Muscle layer of duodenum (tissue), 2 donors: ENCODE data around the gene EPHB2.

Experiments used
- H3K27ac ChIP-seq: one replicate; pipeline ENCODE4 v1.7.0; 2013; ENCODE audit warnings: mild to moderate bottlenecking, low read length
- H3K27me3 ChIP-seq: one replicate; pipeline ENCODE4 v1.7.0; 2013; ENCODE audit warnings: low read depth, mild to moderate bottlenecking, control low read depth, low read length
- H3K36me3 ChIP-seq, 2 donors: one replicate each; pipeline ENCODE4 v1.7.0; 2013; ENCODE audit warnings: low read length in 2 of 2, control low read depth in 1 of 2, mild to moderate bottlenecking in 1 of 2; ENCODE audit not compliant: insufficient read depth in 2 of 2, control insufficient read depth in 1 of 2
- H3K4me1 ChIP-seq, 2 donors: one replicate each; pipeline ENCODE4 v1.7.0; 2013; ENCODE audit warnings: low read length in 2 of 2, mild to moderate bottlenecking in 2 of 2, control low read depth in 1 of 2, moderate library complexity in 1 of 2; ENCODE audit not compliant: insufficient read depth in 2 of 2, control insufficient read depth in 1 of 2
- H3K4me3 ChIP-seq, 2 donors: one replicate each; pipeline ENCODE4 v1.7.0; 2013; ENCODE audit warnings: low read length in 2 of 2, low read depth in 1 of 2, mild to moderate bottlenecking in 1 of 2
- H3K9me3 ChIP-seq, 2 donors: one replicate each; pipeline ENCODE4 v1.7.0; 2013; ENCODE audit warnings: low read length in 2 of 2, control low read depth in 1 of 2, mild to moderate bottlenecking in 1 of 2; ENCODE audit not compliant: control insufficient read depth in 1 of 2
- donor health status: healthy.

The EPHB2 gene

DNA sequence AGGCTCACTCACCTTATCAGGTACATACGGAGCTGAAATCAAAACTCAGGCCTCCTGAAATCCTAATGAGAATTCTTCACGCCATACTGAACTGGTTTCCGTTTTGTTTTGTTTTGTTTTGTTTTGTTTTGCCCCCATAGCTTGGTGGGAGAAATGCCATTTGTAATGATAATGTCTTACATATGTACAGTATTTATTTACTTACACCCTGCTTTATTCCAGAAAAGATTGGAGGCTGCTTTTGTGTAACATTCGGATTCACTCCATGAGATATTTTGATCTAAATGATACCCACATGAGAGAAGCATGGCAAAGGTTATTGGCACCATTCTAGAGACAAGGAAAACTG lies 84.7 kb downstream of the EPHB2 start:
- H3K4me3 ChIP-seq, result no peak overlapping the region
- no peak overlapping the region for H3K27ac ChIP-seq
- H3K9me3 ChIP-seq, result no peaks in the 10 kb centered on the region
- H3K4me1 ChIP-seq, result peaks cover 11 to 13% of the 10 kb centered on the region in 2 donors
- no peaks in the 10 kb centered on the region for H3K27me3 ChIP-seq
- no peaks in the 10 kb centered on the region for H3K36me3 ChIP-seq

DNA sequence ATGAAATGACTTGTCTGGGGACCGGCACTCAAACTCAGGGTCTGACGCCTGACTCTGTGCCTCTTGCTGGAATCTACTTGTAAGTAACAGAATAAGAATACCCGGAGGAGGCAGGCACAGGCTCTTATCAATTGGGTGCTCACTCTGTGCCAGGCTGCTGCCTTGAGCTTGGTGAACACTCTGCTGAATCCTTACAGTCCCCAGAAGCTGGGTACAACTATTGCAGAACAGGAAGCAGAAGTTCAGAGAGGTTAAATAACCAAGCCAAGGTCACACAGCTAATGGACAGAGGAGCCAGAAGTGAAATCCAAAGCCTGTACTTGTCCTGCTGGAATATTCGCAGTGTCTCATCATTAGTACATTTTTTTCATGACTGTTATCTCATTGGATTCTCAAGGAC lies 86.0 kb downstream of the EPHB2 start:
- H3K9me3 ChIP-seq, result no peaks in the 10 kb centered on the region
- no peak overlapping the region for H3K4me3 ChIP-seq
- H3K27me3 ChIP-seq, result no peaks in the 10 kb centered on the region
- no peak overlapping the region for H3K27ac ChIP-seq
- peaks cover 5 to 8% of the 10 kb centered on the region in 2 donors for H3K4me1 ChIP-seq
- no peaks in the 10 kb centered on the region for H3K36me3 ChIP-seq

DNA sequence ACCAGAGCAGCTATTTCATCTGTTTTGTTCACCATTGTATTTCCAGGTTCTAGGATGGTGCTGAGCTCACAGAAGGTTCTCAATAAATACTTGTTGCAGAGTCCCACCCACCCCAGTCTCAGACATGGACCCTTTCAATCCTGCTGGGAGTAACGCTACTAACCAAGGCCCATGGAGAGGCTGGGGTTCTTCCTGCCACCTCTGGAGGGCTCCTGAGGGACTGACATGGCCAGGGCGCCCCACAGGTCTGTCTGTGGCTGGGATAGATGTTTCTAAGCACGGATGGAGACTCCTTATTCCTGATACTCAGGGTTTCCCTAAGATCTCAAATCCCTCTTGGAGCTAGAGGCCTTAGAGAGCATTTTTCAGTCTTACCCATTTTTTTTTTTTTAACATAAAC lies 87.4 kb downstream of the EPHB2 start:
- H3K4me3 ChIP-seq, result no peak overlapping the region

DNA sequence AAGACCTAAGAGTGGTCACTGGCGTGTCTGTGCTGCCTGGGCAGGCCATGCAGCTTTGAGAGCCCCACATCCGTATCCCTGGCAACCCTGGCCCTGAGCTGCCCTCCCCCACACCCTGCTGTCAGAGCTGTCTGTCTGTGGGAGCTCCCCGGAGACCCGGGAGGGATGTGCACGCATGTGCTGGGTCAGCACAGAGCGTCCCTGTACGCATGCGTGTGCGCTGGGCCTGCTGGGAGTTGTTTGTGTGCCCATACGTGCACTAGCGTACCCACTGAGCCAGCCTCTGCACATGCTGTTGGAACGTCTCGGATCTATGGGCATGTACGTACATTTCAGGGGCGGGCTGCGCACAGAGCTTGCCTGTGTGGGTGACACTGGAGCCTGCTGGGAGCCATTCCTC lies 89.3 kb downstream of the EPHB2 start:
- H3K36me3 ChIP-seq, result no peaks in the 10 kb centered on the region
- H3K27ac ChIP-seq, result no peak overlapping the region
- H3K9me3 ChIP-seq, result no peaks in the 10 kb centered on the region
- H3K4me1 ChIP-seq, result peaks cover 3 to 5% of the 10 kb centered on the region in 2 donors
- no peaks in the 10 kb centered on the region for H3K27me3 ChIP-seq
- H3K4me3 ChIP-seq, result no peak overlapping the region

More for the DNA sequence above, 87.4 kb downstream of the EPHB2 start:
- no peaks in the 10 kb centered on the region for H3K9me3 ChIP-seq
- H3K36me3 ChIP-seq, result no peaks in the 10 kb centered on the region
- H3K27me3 ChIP-seq, result no peaks in the 10 kb centered on the region
- peaks cover 5 to 8% of the 10 kb centered on the region in 2 donors for H3K4me1 ChIP-seq
- H3K27ac ChIP-seq, result no peak overlapping the region

DNA sequence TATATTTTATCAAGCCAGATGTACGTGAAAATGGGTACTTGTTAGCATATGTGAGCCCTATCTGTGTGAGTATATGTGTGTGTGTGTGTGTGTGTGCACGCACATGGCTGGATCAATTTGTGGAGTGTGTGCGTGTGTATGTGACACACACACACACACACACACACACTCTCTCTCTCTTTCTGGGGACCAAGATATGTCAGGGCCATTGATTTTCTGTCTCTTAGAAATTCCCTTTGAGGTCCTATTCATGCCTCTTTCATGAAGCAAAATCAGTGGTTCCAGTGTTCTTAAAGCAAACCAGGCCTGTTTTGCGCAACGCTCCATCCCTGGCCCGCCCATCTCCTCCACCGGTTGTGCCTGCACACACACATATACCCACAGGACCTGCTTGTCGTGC lies 90.0 kb downstream of the EPHB2 start:
- Histone ChIP-seq H3K27ac (no peak overlapping the region), H3K4me1 (peaks cover 0 to 5% of the 10 kb centered on the region in 2 donors), H3K27me3 (no peaks in the 10 kb centered on the region), H3K9me3 (no peaks in the 10 kb centered on the region), H3K36me3 (no peaks in the 10 kb centered on the region), H3K4me3 (no peak overlapping the region)

DNA sequence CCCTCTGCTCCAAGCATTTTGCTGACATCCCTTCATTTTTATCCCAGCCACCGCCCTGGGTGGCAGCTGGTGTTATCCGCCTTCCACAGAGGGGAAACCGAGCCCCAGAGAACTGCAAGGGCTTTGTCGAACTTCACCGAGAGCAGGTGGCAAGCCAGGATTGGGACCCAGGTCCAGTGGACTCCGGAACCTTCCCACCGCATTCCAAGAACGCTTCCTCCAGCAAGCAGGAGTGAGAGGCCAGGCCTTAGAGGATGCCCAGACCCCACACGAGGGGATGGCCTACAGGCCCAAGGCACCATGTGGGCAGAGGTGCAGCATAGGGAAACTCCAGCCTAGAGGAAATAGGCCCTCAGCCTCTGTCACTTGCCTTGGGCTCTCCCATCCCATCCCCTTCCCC lies 90.7 kb downstream of the EPHB2 start:
- no peak overlapping the region for H3K4me3 ChIP-seq
- H3K27me3 ChIP-seq, result no peaks in the 10 kb centered on the region
- H3K9me3 ChIP-seq, result no peaks in the 10 kb centered on the region
- no peak overlapping the region for H3K27ac ChIP-seq
- H3K4me1 ChIP-seq, result peaks cover 0 to 5% of the 10 kb centered on the region in 2 donors
- no peaks in the 10 kb centered on the region for H3K36me3 ChIP-seq

DNA sequence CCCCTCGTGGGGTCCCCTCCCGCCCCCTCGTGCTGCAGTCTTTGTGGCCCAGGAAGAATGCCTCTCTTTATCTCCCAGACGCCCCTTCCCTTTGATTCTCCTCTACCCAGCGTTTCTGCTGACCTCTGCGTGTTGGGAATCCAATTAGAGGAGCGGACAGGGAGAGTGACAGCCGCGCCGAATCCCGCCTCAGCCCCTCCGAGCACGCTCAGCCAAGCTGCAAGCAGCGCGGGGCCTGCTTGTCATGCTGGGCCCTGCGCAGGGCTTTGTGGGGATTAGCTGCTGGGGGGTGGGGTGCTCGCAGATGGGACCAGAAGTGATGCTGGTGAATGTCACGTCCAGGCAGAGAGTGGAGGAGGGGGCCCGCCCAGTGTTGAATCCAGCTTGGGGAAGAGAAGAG lies 91.1 kb downstream of the EPHB2 start:
- H3K4me3 ChIP-seq, result no peak overlapping the region
- no peak overlapping the region for H3K27ac ChIP-seq
- H3K4me1 ChIP-seq, result peaks cover 0 to 5% of the 10 kb centered on the region in 2 donors
- H3K27me3 ChIP-seq, result no peaks in the 10 kb centered on the region
- no peaks in the 10 kb centered on the region for H3K9me3 ChIP-seq
- no peaks in the 10 kb centered on the region for H3K36me3 ChIP-seq

DNA sequence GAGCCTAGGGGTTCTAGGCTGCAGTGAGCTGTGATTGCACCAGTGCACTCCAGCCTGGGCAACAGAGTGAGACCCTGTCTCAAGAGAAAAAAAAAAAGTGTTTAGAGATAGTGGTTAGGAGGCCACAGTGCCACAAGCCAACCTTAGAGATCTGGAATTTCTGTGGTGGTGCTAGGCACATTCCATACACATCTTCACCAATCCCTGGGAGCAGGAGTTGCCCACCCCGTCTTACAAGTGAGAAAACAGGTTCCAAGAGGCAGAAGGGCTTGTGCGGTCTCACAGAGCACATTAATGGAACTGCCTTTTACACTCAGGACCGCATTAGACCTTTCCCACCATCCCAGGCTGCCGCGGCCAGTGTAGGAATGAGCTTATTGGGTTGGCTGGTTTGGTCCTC lies 93.2 kb downstream of the EPHB2 start:
- no peaks in the 10 kb centered on the region for H3K9me3 ChIP-seq
- no peak overlapping the region for H3K4me3 ChIP-seq
- no peak overlapping the region for H3K27ac ChIP-seq
- no peaks in the 10 kb centered on the region for H3K27me3 ChIP-seq
- H3K36me3 ChIP-seq, result no peaks in the 10 kb centered on the region
- peaks cover 0 to 14% of the 10 kb centered on the region in 2 donors for H3K4me1 ChIP-seq

DNA sequence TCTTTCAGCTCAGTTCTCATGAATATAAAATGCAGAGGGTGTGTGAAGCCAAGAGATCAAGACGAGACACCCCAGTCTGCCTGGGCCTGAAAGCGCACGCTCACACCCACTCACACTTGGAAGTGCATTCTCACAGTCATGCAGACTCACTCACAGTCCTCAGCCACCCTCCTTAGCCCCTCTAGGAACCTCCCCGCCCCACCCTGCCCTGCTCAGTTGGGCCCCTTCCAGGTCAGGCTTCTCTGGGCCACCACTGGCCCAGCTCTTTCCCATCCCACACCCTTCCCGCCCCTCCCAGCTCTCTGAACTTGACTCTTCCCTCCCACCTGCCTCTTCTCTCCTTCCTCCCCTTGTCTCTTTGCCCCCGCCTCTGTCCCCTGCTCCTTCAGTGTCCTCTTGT lies 93.8 kb downstream of the EPHB2 start:
- no peaks in the 10 kb centered on the region for H3K36me3 ChIP-seq
- H3K27me3 ChIP-seq, result no peaks in the 10 kb centered on the region
- no peaks in the 10 kb centered on the region for H3K9me3 ChIP-seq
- peaks cover 0 to 19% of the 10 kb centered on the region in 2 donors for H3K4me1 ChIP-seq
- H3K4me3 ChIP-seq, result no peak overlapping the region
- H3K27ac ChIP-seq, result no peak overlapping the region

DNA sequence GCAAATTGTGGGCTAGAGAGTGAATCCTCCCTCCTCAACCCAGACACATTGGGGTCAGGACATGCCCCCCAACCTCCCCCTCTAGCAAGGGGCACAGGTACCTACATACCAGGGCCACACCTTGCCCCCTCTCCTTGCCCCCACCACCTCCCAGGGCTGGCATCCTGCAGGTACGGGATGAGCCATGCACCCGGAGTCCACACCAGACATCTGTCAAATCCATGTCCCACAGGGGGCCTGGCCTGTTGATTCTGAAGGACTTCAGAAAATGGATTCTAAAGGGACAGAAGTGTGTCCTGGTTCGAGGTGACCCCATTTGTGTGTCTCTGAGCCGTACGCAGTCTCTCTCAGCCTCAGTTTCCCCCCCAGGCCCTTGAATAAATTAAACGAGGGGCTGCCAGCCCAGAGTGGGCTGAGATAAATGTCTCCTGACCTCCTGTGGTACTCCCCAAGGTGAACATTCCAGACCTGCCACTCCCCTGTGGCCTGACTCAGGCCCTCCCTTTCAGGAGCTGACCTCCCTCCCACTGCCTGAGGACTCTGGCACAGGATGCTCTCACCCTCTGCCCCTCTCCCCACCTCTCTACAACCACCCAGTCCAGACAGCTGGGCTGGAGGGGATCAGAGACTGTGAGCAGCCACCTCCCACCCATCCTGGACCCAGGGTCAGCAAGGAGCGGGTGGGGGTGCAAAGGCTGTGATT lies 94.5 kb downstream of the EPHB2 start:
- Histone ChIP-seq H3K9me3 (no peaks in the 10 kb centered on the region), H3K27ac (no peak overlapping the region), H3K27me3 (no peaks in the 10 kb centered on the region), H3K4me3 (no peak overlapping the region), H3K4me1 (peaks cover 0 to 19% of the 10 kb centered on the region in 2 donors), H3K36me3 (no peaks in the 10 kb centered on the region)

DNA sequence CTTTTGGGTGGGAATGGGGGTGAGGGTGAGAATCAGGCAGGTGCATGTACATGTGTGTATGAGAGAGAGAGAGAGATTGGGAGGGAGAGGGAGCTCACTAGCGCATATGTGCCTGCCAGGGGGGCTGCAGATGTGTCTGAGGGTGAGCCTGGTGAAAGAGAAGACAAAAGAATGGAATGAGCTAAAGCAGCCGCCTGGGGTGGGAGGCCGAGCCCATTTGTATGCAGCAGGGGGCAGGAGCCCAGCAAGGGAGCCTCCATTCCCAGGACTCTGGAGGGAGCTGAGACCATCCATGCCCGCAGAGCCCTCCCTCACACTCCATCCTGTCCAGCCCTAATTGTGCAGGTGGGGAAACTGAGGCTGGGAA lies 95.0 kb downstream of the EPHB2 start:
- Histone ChIP-seq H3K9me3 (no peaks in the 10 kb centered on the region), H3K4me1 (peaks cover 0 to 19% of the 10 kb centered on the region in 2 donors), H3K27ac (no peak overlapping the region), H3K36me3 (no peaks in the 10 kb centered on the region), H3K27me3 (no peaks in the 10 kb centered on the region), H3K4me3 (no peak overlapping the region)

DNA sequence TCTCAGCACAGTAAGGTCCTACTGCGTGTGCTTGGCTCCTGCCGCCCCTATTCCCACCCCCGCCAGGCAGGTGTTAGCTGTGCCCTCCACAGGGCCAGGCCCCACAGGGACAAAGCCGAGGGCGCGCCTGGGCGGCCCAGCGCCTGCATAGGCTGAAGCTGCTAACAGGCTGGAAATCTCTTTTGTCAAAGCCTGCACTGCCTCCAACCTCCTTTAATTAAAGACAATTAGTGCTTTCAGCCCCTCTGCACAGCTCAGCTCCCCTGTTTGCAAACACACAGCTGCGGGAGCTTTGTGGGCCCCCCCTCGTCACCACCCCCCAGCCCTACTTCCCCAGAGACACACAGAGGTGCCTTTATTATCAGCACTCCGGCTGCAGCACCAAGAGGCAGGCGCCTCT lies 95.9 kb downstream of the EPHB2 start:
- H3K4me3 ChIP-seq, result no peak overlapping the region
- H3K27me3 ChIP-seq, result no peaks in the 10 kb centered on the region
- H3K4me1 ChIP-seq, result peaks cover 0 to 19% of the 10 kb centered on the region in 2 donors
- no peaks in the 10 kb centered on the region for H3K36me3 ChIP-seq
- no peak overlapping the region for H3K27ac ChIP-seq
- no peaks in the 10 kb centered on the region for H3K9me3 ChIP-seq
